ENCODE results near the gene CDH18.

DNA sequence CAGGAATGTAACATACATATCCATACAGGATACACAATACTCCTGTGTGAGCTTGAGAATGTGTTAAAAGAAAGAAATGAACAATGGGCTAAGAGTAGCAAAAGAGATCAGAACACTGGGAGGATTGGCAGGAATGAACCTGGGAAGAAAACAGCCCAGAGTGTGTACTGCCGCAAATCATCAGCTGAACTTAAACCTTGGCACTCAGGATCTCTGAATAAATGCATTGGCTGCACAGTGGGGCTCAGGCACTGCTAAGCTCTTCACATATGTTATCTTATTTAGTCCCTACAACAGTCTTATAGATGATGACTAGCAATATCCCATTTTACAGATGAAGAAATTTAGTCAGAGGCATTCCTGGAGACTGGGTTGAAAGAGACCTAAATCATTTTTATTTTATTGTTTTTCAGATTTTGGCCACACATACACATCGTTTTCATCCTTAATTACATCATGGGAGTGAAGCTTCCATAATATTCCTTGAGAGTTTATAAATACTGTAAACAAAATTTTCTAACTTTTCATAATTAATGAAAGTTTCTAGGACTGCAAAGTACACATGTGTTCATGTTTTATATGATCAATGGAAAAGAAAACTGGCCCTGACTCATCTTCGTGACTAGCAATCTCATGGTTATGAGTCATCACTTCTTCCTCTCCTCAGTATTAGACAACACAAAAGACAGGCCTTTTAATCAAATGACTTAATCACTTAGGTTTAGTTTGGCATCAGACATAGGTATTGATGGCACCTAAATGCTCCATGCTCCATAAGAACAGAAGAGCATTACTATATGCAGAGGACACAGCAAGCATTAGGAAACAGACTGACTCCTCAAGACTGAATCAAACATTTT, 59.2 kb downstream of the CDH18 start:
- TF ChIP-seq, protein P1, sequence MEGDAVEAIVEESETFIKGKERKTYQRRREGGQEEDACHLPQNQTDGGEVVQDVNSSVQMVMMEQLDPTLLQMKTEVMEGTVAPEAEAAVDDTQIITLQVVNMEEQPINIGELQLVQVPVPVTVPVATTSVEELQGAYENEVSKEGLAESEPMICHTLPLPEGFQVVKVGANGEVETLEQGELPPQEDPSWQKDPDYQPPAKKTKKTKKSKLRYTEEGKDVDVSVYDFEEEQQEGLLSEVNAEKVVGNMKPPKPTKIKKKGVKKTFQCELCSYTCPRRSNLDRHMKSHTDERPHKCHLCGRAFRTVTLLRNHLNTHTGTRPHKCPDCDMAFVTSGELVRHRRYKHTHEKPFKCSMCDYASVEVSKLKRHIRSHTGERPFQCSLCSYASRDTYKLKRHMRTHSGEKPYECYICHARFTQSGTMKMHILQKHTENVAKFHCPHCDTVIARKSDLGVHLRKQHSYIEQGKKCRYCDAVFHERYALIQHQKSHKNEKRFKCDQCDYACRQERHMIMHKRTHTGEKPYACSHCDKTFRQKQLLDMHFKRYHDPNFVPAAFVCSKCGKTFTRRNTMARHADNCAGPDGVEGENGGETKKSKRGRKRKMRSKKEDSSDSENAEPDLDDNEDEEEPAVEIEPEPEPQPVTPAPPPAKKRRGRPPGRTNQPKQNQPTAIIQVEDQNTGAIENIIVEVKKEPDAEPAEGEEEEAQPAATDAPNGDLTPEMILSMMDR (IDR thresholded peaks at IDR 0.05), result no peak
- TF ChIP-seq POLR2A (IDR thresholded peaks at IDR 0.05), result no peak
